Esophagus (tissue), 2 donors: ENCODE results near the gene CIC. TPM values are rescaled to one million over a fixed set of nuclear protein-coding genes. Genes with fewer than 3 reads are reported as not detected.

Experiments
- H3K27ac ChIP-seq, 2 donors: one replicate each; pipeline ENCODE4 v1.5.1; 2013; ENCODE audit warnings: low read depth in 2 of 2, mild to moderate bottlenecking in 2 of 2, inconsistent platforms in 1 of 2, low read length in 1 of 2, moderate library complexity in 1 of 2
- H3K27me3 ChIP-seq, 2 donors: one replicate each; pipeline ENCODE4 v1.6.1; 2013; ENCODE audit warnings: low read length in 2 of 2, control low read depth in 1 of 2, mild to moderate bottlenecking in 1 of 2; ENCODE audit not compliant: insufficient read depth in 2 of 2, control insufficient read depth in 1 of 2
- H3K36me3 ChIP-seq, 2 donors: one replicate each; pipeline ENCODE4 v1.6.1; 2013; ENCODE audit warnings: low read length in 1 of 2; ENCODE audit not compliant: control insufficient read depth in 2 of 2, insufficient read depth in 2 of 2
- H3K4me1 ChIP-seq, 2 donors: one replicate each; pipeline ENCODE4 v1.6.1; 2013; ENCODE audit warnings: low read length in 1 of 2; ENCODE audit not compliant: control insufficient read depth in 2 of 2, insufficient read depth in 2 of 2
- H3K4me3 ChIP-seq, 2 donors: one replicate each; pipeline ENCODE4 v1.5.1; 2013; ENCODE audit warnings: low read length in 2 of 2, mild to moderate bottlenecking in 2 of 2, low read depth in 1 of 2, moderate library complexity in 1 of 2
- H3K9me3 ChIP-seq, 2 donors: one replicate each; pipeline ENCODE4 v1.6.1; 2013; ENCODE audit warnings: mild to moderate bottlenecking in 2 of 2, low read depth in 1 of 2, low read length in 1 of 2, moderate library complexity in 1 of 2; ENCODE audit not compliant: control insufficient read depth in 2 of 2, insufficient read depth in 1 of 2
- WGBS, 2 donors: extraction: QIAGEN DNeasy Blood & Tissue Kit; methylation state at CpG; one replicate each; pipeline ENCODE4 v1.1.7; 2013; 5-methylcytosine and 5-hydroxymethylcytosine counted together
- polyA plus RNA-seq, 2 donors: library from polyadenylated mRNA; stranded (reverse); fragments of 200-250 nt; gene quantifications; one replicate each; pipeline ENCODE4 v1.2.3, GENCODE V29; 2013
- donor health status: healthy with polysubstance abuse.
- donor health status: Bipolar disorder and iron deficiency.

Gene CIC
- polyA plus RNA-seq, 2 donors: 20.6 to 35.2 TPM

- H3K27ac ChIP-seq: peak overlapping the region; percentile 97 to 98
- peak overlapping the region in 1 of 2 donors; percentile 60 for H3K4me3 ChIP-seq
- H3K4me1 ChIP-seq: peaks cover 13 to 64% of the 10 kb centered on the region in 2 donors
- 5 to 21% methylated on average over 24 to 25 of the region's 25 CpGs for WGBS, 2 donors
- peaks cover 0 to 2% of the 10 kb centered on the region in 2 donors for H3K36me3 ChIP-seq
- H3K27me3 ChIP-seq: no peaks in the 10 kb centered on the region
- no peaks in the 10 kb centered on the region for H3K9me3 ChIP-seq
Measured at GRCh38 chr19:42281146-42281826, 12.2 kb downstream of the CIC start.

- Histone ChIP-seq H3K27me3 (no peaks in the 10 kb centered on the region), H3K27ac (peak overlapping the region; percentile 97 to 98), H3K4me3 (no peak overlapping the region), H3K4me1 (peaks cover 13 to 60% of the 10 kb centered on the region in 2 donors), H3K36me3 (peaks cover 0 to under 1% of the 10 kb centered on the region in 2 donors), H3K9me3 (no peaks in the 10 kb centered on the region)
- 24 to 27% methylated on average over 7 of the region's 7 CpGs for WGBS, 2 donors
Measured at GRCh38 chr19:42281827-42282762, 13.0 kb downstream of the CIC start.

GRCh38 chr19:42282819-42283187 lies 13.8 kb downstream of the CIC start:
- peaks cover 13 to 56% of the 10 kb centered on the region in 2 donors for H3K4me1 ChIP-seq
- 33 to 36% methylated on average over 4 of the region's 4 CpGs for WGBS, 2 donors
- peak overlapping the region in 1 of 2 donors; percentile 56 for H3K4me3 ChIP-seq
- no peaks in the 10 kb centered on the region for H3K27me3 ChIP-seq
- no peaks in the 10 kb centered on the region for H3K9me3 ChIP-seq
- H3K27ac ChIP-seq: peak overlapping the region; percentile 97 to 98
- H3K36me3 ChIP-seq: peaks cover 0 to 8% of the 10 kb centered on the region in 2 donors

GRCh38 chr19:42283188-42284065 lies 14.4 kb downstream of the CIC start:
- Histone ChIP-seq H3K27ac (peak overlapping the region; percentile 97 to 98), H3K36me3 (peaks cover 0 to 12% of the 10 kb centered on the region in 2 donors), H3K9me3 (no peaks in the 10 kb centered on the region), H3K4me1 (peaks cover 13 to 50% of the 10 kb centered on the region in 2 donors), H3K4me3 (peak overlapping the region; percentile 61 to 63), H3K27me3 (no peaks in the 10 kb centered on the region)
- WGBS, 2 donors: 0 to 1% methylated on average over 39 to 74 of the region's 74 CpGs

GRCh38 chr19:42284066-42284501 lies 15.0 kb downstream of the CIC start:
- Histone ChIP-seq H3K9me3 (no peaks in the 10 kb centered on the region), H3K27ac (peak overlapping the region; percentile 97 to 98), H3K4me3 (peak overlapping the region; percentile 61 to 63), H3K36me3 (peaks cover 4 to 18% of the 10 kb centered on the region in 2 donors), H3K4me1 (peaks cover 13 to 46% of the 10 kb centered on the region in 2 donors), H3K27me3 (no peaks in the 10 kb centered on the region)
- 0% methylated on average over 46 to 75 of the region's 76 CpGs for WGBS, 2 donors

- no peaks in the 10 kb centered on the region for H3K9me3 ChIP-seq
- H3K36me3 ChIP-seq: peaks cover 10 to 25% of the 10 kb centered on the region in 2 donors
- no peaks in the 10 kb centered on the region for H3K27me3 ChIP-seq
- peak overlapping the region; percentile 53 to 61 for H3K4me3 ChIP-seq
- 2 to 5% methylated on average over 30 to 40 of the region's 41 CpGs for WGBS, 2 donors
- peaks cover 13 to 41% of the 10 kb centered on the region in 2 donors for H3K4me1 ChIP-seq
- peak overlapping the region; percentile 84 to 97 for H3K27ac ChIP-seq
Measured at GRCh38 chr19:42284591-42285341, 15.7 kb downstream of the CIC start.

- H3K27ac ChIP-seq: peak overlapping the region; percentile 84 to 97
- H3K27me3 ChIP-seq: no peaks in the 10 kb centered on the region
- H3K4me1 ChIP-seq: peaks cover 13 to 41% of the 10 kb centered on the region in 2 donors
- WGBS, 2 donors: 27 to 30% methylated on average over 5 of the region's 5 CpGs
- H3K4me3 ChIP-seq: no peak overlapping the region
- peaks cover 13 to 32% of the 10 kb centered on the region in 2 donors for H3K36me3 ChIP-seq
- no peaks in the 10 kb centered on the region for H3K9me3 ChIP-seq
Measured at GRCh38 chr19:42285541-42285941, 16.5 kb downstream of the CIC start.

GRCh38 chr19:42285988-42286348 lies 16.9 kb downstream of the CIC start:
- Histone ChIP-seq H3K4me3 (no peak overlapping the region), H3K9me3 (no peaks in the 10 kb centered on the region), H3K27me3 (no peaks in the 10 kb centered on the region), H3K36me3 (peaks cover 14 to 36% of the 10 kb centered on the region in 2 donors), H3K4me1 (peaks cover 12 to 42% of the 10 kb centered on the region in 2 donors), H3K27ac (peak overlapping the region; percentile 67 to 97)
- WGBS, 2 donors: 20 to 28% methylated on average over 6 of the region's 6 CpGs
